NCI-H1105 treated with DMSO at 0.1 percent for 48 hours (cell line): ENCODE measurements around the gene DNAH1.

Experiments
- DNase-seq: peaks from one replicate; lab custom pipeline; 2025; lab: John Stamatoyannopoulos, UW

The DNAH1 gene

DNA sequence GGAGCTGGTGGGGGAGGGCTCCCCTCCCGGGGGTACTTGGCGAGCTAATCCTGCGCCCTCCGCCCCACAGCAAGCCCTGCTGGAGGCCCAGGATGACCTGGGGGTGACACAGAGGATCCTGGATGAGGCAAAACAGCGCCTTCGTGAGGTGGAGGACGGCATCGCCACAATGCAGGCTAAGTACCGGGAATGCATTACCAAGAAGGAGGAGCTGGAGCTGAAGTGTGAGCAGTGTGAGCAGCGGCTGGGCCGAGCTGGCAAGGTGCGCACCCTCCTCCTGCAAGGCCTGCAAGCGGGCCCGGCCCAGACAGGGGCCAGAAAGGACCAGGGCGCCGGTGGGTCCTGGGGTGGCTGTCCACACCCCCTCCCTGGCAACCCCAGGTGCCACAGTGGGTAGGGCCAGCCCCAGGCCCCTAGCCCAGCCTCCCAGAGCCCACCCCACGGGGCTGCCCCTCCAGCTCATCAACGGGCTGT, 72.3 kb downstream of the DNAH1 start:
- no peak for DNase-seq

DNA sequence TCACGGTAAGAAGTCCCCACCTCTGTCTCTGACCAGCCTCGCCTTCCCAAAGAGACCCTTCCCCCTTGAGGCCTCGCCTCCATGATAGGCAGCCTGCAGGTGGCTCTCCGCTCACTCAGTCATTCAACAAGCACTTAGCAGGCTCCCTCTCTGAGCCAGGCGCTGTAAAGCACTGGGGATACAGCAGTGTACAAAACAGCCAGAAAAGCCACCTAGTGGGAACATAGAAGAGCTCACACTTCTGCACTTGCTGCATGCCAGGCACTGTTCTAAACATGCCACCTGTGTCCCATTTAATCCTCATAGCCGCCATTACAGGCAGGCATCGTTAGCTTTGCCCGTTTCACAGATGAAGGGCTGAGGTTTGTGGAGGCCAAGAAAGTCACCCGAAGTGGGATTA, 72.8 kb downstream of the DNAH1 start:
- DNase-seq, result no peak

DNA sequence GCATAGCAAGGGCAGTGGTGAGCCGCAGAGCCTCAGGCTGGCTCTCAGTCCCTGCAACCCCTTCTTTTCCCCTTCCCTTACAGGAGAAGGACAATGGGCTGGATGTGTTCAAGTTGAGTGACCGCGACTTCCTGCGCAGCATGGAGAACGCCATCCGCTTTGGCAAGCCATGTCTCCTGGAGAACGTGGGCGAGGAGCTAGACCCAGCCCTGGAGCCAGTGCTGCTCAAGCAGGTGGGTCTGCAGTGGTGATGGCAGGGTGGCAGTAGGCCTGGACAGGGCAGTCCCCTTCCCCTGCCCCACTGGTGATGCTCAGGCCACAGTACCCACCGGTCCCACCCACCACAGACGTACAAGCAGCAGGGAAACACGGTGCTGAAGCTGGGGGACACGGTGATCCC, 75.0 kb downstream of the DNAH1 start:
- DNase-seq, result no peak

DNA sequence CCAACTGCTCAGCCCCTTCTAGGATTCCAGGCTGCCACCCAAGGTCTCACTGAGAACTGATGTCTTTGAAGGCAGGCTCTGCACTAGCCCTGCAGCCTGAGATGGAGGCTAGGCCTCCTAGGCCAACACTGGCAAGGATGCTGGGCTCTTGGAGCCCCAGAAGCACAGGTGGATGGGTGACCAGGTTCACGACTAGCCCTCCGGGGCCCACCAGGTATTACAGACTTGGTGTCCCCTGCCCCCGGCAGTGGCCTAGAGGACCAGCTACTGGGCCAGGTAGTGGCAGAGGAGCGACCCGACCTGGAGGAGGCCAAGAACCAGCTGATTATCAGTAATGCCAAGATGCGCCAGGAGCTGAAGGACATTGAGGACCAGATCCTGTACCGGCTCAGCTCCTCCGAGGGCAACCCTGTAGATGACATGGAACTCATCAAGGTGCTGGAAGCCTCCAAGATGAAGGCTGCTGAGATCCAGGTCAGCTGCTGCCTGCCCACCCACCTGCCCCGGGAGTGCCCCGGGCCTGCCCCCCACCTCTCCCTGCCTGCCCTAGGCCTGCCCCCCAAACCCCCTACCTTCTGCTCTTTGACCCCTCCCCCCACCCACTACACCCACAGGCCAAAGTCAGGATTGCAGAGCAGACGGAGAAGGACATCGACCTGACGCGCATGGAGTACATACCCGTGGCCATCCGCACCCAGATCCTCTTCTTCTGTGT, 76.3 kb downstream of the DNAH1 start:
- no peak for DNase-seq

GRCh38 chr3:52393131-52393807, 77.2 kb downstream of the DNAH1 start:
- no peak for DNase-seq

GRCh38 chr3:52393959-52394670, 78.0 kb downstream of the DNAH1 start:
- DNase-seq, result no peak

GRCh38 chr3:52394751-52395502, 78.8 kb downstream of the DNAH1 start:
- no peak for DNase-seq

GRCh38 chr3:52395503-52395865, 79.4 kb downstream of the DNAH1 start:
- DNase-seq, result no peak

DNA sequence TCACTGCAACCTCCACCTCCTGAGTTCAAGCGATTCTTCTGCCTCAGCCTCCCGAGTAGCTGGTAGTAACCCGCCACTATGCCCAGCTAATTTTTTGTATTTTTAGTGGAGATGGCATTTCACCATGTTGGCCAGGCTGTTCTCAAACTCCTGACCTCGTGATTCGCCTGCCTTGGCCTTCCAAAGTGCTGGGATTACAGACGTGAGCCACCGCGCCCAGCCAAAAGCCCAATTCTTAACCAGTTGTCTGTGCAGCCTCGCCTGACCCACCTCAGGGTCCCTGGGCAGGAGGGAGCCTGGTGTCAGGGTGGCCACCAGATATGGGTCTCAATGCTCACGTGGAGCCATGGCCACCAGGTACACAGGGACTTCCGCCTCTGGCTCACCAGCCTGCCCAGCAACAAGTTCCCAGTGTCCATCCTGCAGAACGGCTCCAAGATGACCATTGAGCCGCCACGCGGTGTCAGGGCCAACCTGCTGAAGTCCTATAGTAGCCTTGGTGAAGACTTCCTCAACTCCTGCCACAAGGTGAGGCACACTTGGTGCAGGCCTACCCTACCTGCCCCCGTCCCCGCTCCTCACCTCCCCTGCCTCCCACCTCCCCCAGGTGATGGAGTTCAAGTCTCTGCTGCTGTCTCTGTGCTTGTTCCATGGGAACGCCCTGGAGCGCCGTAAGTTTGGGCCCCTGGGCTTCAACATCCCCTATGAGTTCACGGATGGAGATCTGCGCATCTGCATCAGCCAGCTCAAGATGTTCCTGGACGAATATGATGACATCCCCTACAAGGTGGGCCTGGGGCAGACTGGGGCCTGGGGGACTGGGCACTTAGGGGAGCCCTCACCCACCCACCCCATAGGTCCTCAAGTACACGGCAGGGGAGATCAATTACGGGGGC, 80.1 kb downstream of the DNAH1 start:
- DNase-seq, result no peak

- no peak for DNase-seq
Observed at GRCh38 chr3:52396907-52397591, 80.9 kb downstream of the DNAH1 start.

- no peak for DNase-seq
Observed at GRCh38 chr3:52397676-52398399, 81.7 kb downstream of the DNAH1 start.

DNA sequence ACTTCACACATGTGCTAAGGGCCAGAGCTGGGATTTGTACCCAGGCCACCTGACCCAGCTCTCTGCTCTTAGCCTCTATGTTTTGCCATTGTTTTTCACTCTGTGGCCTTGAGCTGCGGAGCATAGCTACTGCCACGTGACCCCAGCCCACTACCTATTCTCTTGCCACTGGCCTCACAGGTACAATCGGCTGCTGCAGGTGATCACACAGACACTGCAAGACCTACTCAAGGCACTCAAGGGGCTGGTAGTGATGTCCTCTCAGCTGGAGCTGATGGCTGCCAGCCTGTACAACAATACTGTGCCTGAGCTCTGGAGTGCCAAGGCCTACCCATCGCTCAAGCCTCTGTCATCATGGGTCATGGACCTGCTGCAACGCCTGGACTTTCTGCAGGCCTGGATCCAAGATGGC, 82.6 kb downstream of the DNAH1 start:
- no peak for DNase-seq

DNA sequence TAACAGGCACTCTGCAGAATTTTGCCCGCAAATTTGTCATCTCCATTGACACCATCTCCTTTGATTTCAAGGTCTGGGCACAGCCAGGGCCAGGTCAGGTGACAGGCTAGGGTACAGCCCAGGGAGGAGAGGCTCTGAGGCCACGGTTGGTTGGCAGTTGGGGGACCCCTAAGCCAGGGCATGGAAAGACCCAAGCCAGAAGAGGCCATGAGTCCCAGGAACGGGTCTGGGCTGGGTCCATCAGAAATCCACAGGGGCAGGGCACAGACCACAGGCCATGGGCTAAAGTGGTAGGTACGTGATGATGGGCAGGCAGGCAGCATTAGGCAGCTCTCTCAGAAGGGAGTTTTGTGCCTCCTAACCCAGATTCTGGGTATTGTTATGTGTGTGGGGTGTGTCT, 83.0 kb downstream of the DNAH1 start:
- DNase-seq, result no peak

DNA sequence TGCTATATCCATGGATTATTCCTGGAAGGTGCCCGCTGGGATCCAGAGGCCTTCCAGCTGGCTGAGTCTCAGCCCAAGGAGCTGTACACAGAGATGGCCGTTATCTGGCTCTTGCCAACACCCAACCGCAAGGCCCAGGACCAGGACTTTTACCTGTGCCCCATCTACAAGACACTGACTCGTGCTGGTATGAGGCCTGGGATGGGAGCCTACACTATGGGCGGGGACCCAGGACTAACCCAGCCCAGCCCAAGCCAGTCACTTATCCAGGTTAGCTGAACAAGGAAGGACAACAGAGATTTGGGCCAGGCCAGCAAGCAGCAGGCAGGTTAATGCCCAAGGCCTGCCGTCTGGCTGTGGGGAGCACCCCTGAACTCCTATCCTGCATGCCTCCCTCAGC, 83.5 kb downstream of the DNAH1 start:
- DNase-seq, result no peak

- no peak for DNase-seq
Observed at GRCh38 chr3:52400275-52400793, 84.2 kb downstream of the DNAH1 start.

GRCh38 chr3:52401021-52401420, 84.9 kb downstream of the DNAH1 start:
- DNase-seq, result no peak

DNA sequence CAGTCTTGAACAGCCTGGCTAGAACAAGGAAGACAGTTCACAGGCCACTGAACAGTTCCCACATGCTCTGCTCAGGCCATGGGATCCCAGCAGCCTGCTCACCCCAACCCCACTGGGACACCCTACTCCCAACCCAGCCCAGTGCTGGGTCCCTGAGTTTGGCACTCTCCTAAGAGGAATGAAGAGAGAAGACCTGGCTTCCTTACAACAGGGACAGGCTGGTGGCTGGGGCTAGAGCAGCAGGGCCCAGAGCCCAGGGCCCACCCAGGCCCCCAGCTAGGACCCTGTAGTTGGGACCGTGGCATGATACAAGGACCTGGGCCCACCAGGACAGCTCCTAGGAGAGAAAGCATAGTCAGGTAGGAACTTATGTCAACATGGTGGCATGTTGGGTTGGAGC, 85.4 kb downstream of the DNAH1 start:
- DNase-seq, result no peak

GRCh38 chr3:52402101-52402521, 86.0 kb downstream of the DNAH1 start:
- DNase-seq, result no peak

GRCh38 chr3:52402706-52403270, 86.7 kb downstream of the DNAH1 start:
- DNase-seq, result no peak
